ENCODE data around the gene TDRD6.

TDRD6 gene

GRCh38 chr6:46677314-46677654 is 10.4 kb upstream of the TDRD6 start:
- DNase-seq (ENCODE audit: low read depth, low spot score), result no peak
- no peak overlapping the region for H3K4me3 ChIP-seq (ENCODE audit: low read depth, low read length)
- in situ Hi-C loops (cut with HindIII; ENCODE audit: low sequenced_read_pairs), result no loop called here
- TF ChIP-seq, protein P1, sequence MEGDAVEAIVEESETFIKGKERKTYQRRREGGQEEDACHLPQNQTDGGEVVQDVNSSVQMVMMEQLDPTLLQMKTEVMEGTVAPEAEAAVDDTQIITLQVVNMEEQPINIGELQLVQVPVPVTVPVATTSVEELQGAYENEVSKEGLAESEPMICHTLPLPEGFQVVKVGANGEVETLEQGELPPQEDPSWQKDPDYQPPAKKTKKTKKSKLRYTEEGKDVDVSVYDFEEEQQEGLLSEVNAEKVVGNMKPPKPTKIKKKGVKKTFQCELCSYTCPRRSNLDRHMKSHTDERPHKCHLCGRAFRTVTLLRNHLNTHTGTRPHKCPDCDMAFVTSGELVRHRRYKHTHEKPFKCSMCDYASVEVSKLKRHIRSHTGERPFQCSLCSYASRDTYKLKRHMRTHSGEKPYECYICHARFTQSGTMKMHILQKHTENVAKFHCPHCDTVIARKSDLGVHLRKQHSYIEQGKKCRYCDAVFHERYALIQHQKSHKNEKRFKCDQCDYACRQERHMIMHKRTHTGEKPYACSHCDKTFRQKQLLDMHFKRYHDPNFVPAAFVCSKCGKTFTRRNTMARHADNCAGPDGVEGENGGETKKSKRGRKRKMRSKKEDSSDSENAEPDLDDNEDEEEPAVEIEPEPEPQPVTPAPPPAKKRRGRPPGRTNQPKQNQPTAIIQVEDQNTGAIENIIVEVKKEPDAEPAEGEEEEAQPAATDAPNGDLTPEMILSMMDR (IDR thresholded peaks at IDR 0.05; ENCODE audit: low read depth, low read length), result peak; percentile 44

GRCh38 chr6:46684771-46685170 is 2.9 kb upstream of the TDRD6 start:
- in situ Hi-C loops (cut with HindIII; ENCODE audit: low sequenced_read_pairs), result no loop called here
- TF ChIP-seq, protein P1 (IDR thresholded peaks at IDR 0.05; ENCODE audit: low read depth, low read length), result no peak
- DNase-seq (ENCODE audit: low read depth, low spot score), result peak; percentile 51
- no peak overlapping the region for H3K4me3 ChIP-seq (ENCODE audit: low read depth, low read length)

GRCh38 chr6:46688117-46688965 is 656 bp downstream of the TDRD6 start:
- no peak for DNase-seq (ENCODE audit: low read depth, low spot score)
- H3K4me3 ChIP-seq (ENCODE audit: low read depth, low read length), result no peak overlapping the region
- TF ChIP-seq, protein P1 (IDR thresholded peaks at IDR 0.05; ENCODE audit: low read depth, low read length), result no peak
- in situ Hi-C loops (cut with HindIII; ENCODE audit: low sequenced_read_pairs), result no loop called here

GRCh38 chr6:46688966-46689335 is 1.3 kb downstream of the TDRD6 start:
- TF ChIP-seq, protein P1 (IDR thresholded peaks at IDR 0.05; ENCODE audit: low read depth, low read length), result no peak
- no peak overlapping the region for H3K4me3 ChIP-seq (ENCODE audit: low read depth, low read length)
- in situ Hi-C loops (cut with HindIII; ENCODE audit: low sequenced_read_pairs), result no loop called here

GRCh38 chr6:46689657-46690056 is 2.0 kb downstream of the TDRD6 start:
- TF ChIP-seq, protein P1 (IDR thresholded peaks at IDR 0.05; ENCODE audit: low read depth, low read length), result no peak
- in situ Hi-C loops (cut with HindIII; ENCODE audit: low sequenced_read_pairs), result no loop called here
- no peak overlapping the region for H3K4me3 ChIP-seq (ENCODE audit: low read depth, low read length)
- DNase-seq (ENCODE audit: low read depth, low spot score), result no peak

More at GRCh38 chr6:46688966-46689335, 1.3 kb downstream of the TDRD6 start:
- DNase-seq (ENCODE audit: low read depth, low spot score), result no peak

GRCh38 chr6:46690141-46690755 is 2.6 kb downstream of the TDRD6 start:
- in situ Hi-C loops (cut with HindIII; ENCODE audit: low sequenced_read_pairs), result no loop called here
- H3K4me3 ChIP-seq (ENCODE audit: low read depth, low read length), result no peak overlapping the region
- TF ChIP-seq, protein P1 (IDR thresholded peaks at IDR 0.05; ENCODE audit: low read depth, low read length), result no peak
- DNase-seq (ENCODE audit: low read depth, low spot score), result no peak

Data from astrocyte of the spinal cord (primary cell).